ENCODE results near the gene CABP2. TPM values are rescaled to one million over a fixed set of nuclear protein-coding genes. Genes with fewer than 3 reads are reported as not detected.
"Not testable (repeated sequence)": the region's sequence is repeated elsewhere in the genome, so short reads cannot be mapped to it uniquely, and the experiment has no call there.

The CABP2 gene
- total RNA-seq, 1 experiment from 2014 or later, result not detected

GRCh38 chr11:67517784-67518552 is 5.3 kb downstream of the CABP2 start:
- H3K79me2 ChIP-seq (ENCODE audit: low read length), result no peaks in the 10 kb centered on the region
- no peak overlapping the region for H2AFZ ChIP-seq (ENCODE audit: low read length)
- no peak overlapping the region for H3K4me2 ChIP-seq (ENCODE audit: low read length)
- no peak for TF ChIP-seq CTCF (conservative IDR thresholded peaks at IDR 0.05; ENCODE audit: low read depth, low read length)
- no peak for TF ChIP-seq EZH2 (IDR thresholded peaks at IDR 0.05; ENCODE audit: low read length, unreplicated experiment)
- no peak for TF ChIP-seq EZH2phosphoT487 (IDR thresholded peaks at IDR 0.05; ENCODE audit: borderline replicate concordance, low read length)
- no peak overlapping the region for H3K4me3 ChIP-seq (ENCODE audit: low read length)
- H3K27ac ChIP-seq (ENCODE audit: low read length), result no peak overlapping the region
- BruUV-seq (replicated peaks), result no TSS peak
- intact Hi-C loops (cut with micrococcal nuclease), result no loop called here
- POLR2A ChIA-PET (ENCODE audit: unreplicated experiment), result no interaction called here
- DNase-seq (no peak), ATAC-seq (no peak)
- no peak overlapping the region for H3K9ac ChIP-seq (ENCODE audit: low read length)
- H4K20me1 ChIP-seq (ENCODE audit: low read length), result no peaks in the 10 kb centered on the region
- no peaks in the 10 kb centered on the region for H3F3A ChIP-seq (ENCODE audit: low read length, unreplicated experiment)
- no peaks in the 10 kb centered on the region for H3K36me3 ChIP-seq (ENCODE audit: low read depth, low read length)
- H3K9me3 ChIP-seq (ENCODE audit: low read length), result no peaks in the 10 kb centered on the region
- CTCF ChIA-PET, result no interaction called here
- no peaks in the 10 kb centered on the region for H3K9me2 ChIP-seq (replicated peaks; ENCODE audit: low read length)
- H3K4me1 ChIP-seq (ENCODE audit: insufficient read depth, low read length), result no peaks in the 10 kb centered on the region
- H3K27me3 ChIP-seq (ENCODE audit: low read length), result peaks cover 8% of the 10 kb centered on the region; the same call in 1 of the 2 replicates

GRCh38 chr11:67516806-67517205 is 6.4 kb downstream of the CABP2 start:
- Histone ChIP-seq H2AFZ (ENCODE audit: low read length) (no peak overlapping the region), H3K9me2 (replicated peaks; ENCODE audit: low read length) (no peaks in the 10 kb centered on the region), H3K4me1 (ENCODE audit: insufficient read depth, low read length) (no peaks in the 10 kb centered on the region), H3K4me2 (ENCODE audit: low read length) (no peak overlapping the region), H4K20me1 (ENCODE audit: low read length) (no peaks in the 10 kb centered on the region), H3K79me2 (ENCODE audit: low read length) (no peaks in the 10 kb centered on the region), H3K9me3 (ENCODE audit: low read length) (no peaks in the 10 kb centered on the region), H3K36me3 (ENCODE audit: low read depth, low read length) (no peaks in the 10 kb centered on the region), H3K9ac (ENCODE audit: low read length) (no peak overlapping the region), H3K4me3 (ENCODE audit: low read length) (no peak overlapping the region), H3K27me3 (ENCODE audit: low read length) (peaks cover 8% of the 10 kb centered on the region; the same call in 1 of the 2 replicates), H3K27ac (ENCODE audit: low read length) (no peak overlapping the region), H3F3A (ENCODE audit: low read length, unreplicated experiment) (no peaks in the 10 kb centered on the region)
- CTCF ChIA-PET, result no interaction called here
- DNase-seq (no peak), ATAC-seq (no peak)
- POLR2A ChIA-PET (ENCODE audit: unreplicated experiment), result no interaction called here
- TF ChIP-seq EZH2 (IDR thresholded peaks at IDR 0.05; ENCODE audit: low read length, unreplicated experiment) (no peak), CTCF (conservative IDR thresholded peaks at IDR 0.05; ENCODE audit: low read depth, low read length) (no peak), EZH2phosphoT487 (IDR thresholded peaks at IDR 0.05; ENCODE audit: borderline replicate concordance, low read length) (no peak)
- BruUV-seq (replicated peaks), result no TSS peak
- intact Hi-C loops (cut with micrococcal nuclease), result no loop called here

- POLR2A ChIA-PET (ENCODE audit: unreplicated experiment), result no interaction called here
- intact Hi-C loops (cut with micrococcal nuclease), result no loop called here
- no peak for TF ChIP-seq EZH2 (IDR thresholded peaks at IDR 0.05; ENCODE audit: low read length, unreplicated experiment)
- no peak for TF ChIP-seq CTCF (conservative IDR thresholded peaks at IDR 0.05; ENCODE audit: low read depth, low read length)
- TF ChIP-seq EZH2phosphoT487 (IDR thresholded peaks at IDR 0.05; ENCODE audit: borderline replicate concordance, low read length), result no peak
Measured at GRCh38 chr11:67514116-67514515, 9.1 kb downstream of the CABP2 start.

GRCh38 chr11:67511558-67511957 is 11.7 kb downstream of the CABP2 start:
- peaks cover 15% of the 10 kb centered on the region for H3K4me1 ChIP-seq (ENCODE audit: insufficient read depth, low read length)
- H3K27me3 ChIP-seq (ENCODE audit: low read length); H4K20me1 ChIP-seq (ENCODE audit: low read length); H3K36me3 ChIP-seq (ENCODE audit: low read depth, low read length); intact Hi-C loops (cut with micrococcal nuclease); H3K27ac ChIP-seq (ENCODE audit: low read length); DNase-seq; ATAC-seq; H2AFZ ChIP-seq (ENCODE audit: low read length); H3K4me2 ChIP-seq (ENCODE audit: low read length); H3F3A ChIP-seq (ENCODE audit: low read length, unreplicated experiment); CTCF ChIA-PET; POLR2A ChIA-PET (ENCODE audit: unreplicated experiment); H3K4me3 ChIP-seq (ENCODE audit: low read length); H3K9me2 ChIP-seq (replicated peaks; ENCODE audit: low read length); H3K79me2 ChIP-seq (ENCODE audit: low read length); BruUV-seq (replicated peaks); H3K9ac ChIP-seq (ENCODE audit: low read length); H3K9me3 ChIP-seq (ENCODE audit: low read length): not testable (repeated sequence)

More at GRCh38 chr11:67514116-67514515, 9.1 kb downstream of the CABP2 start:
- Histone ChIP-seq H3K79me2 (ENCODE audit: low read length) (no peaks in the 10 kb centered on the region), H3K36me3 (ENCODE audit: low read depth, low read length) (no peaks in the 10 kb centered on the region), H3K9me3 (ENCODE audit: low read length) (no peaks in the 10 kb centered on the region), H3F3A (ENCODE audit: low read length, unreplicated experiment) (no peaks in the 10 kb centered on the region), H2AFZ (ENCODE audit: low read length) (no peak overlapping the region), H3K27me3 (ENCODE audit: low read length) (peaks cover 8% of the 10 kb centered on the region; the same call in 1 of the 2 replicates), H3K27ac (ENCODE audit: low read length) (no peak overlapping the region), H4K20me1 (ENCODE audit: low read length) (no peaks in the 10 kb centered on the region), H3K4me2 (ENCODE audit: low read length) (no peak overlapping the region), H3K4me3 (ENCODE audit: low read length) (no peak overlapping the region), H3K4me1 (ENCODE audit: insufficient read depth, low read length) (peaks cover under 1% of the 10 kb centered on the region), H3K9me2 (replicated peaks; ENCODE audit: low read length) (no peaks in the 10 kb centered on the region), H3K9ac (ENCODE audit: low read length) (no peak overlapping the region)
- ATAC-seq, result no peak
- BruUV-seq (replicated peaks), result no TSS peak
- no peak for DNase-seq
- CTCF ChIA-PET, result no interaction called here

Data from PC-3 (cell line).